IPS DF 6.9 (cell line): ENCODE data around the gene TBC1D19.
"Not testable (repeated sequence)": the region's sequence is repeated elsewhere in the genome, so short reads cannot be mapped to it uniquely, and the experiment has no call there.

Source experiments
- DNase-seq: peaks from one replicate; pipeline ENCODE4 v3.0.0-alpha.2; 2013; ENCODE audit warnings: low read depth, low spot score
- H3K27ac ChIP-seq: one replicate; pipeline ENCODE4 v1.5.1; 2013; ENCODE audit warnings: low read length, control low read depth
- H3K27me3 ChIP-seq: 2 replicates; pipeline ENCODE4 v1.6.1; 2013; ENCODE audit warnings: mild to moderate bottlenecking, low read length; ENCODE audit not compliant: control insufficient read depth, insufficient read depth
- H3K36me3 ChIP-seq: 2 replicates; pipeline ENCODE4 v1.6.1; 2013; ENCODE audit warnings: low read length; ENCODE audit not compliant: control insufficient read depth, insufficient read depth
- H3K4me1 ChIP-seq: 2 replicates; pipeline ENCODE4 v1.6.1; 2013; ENCODE audit warnings: low read length; ENCODE audit not compliant: control insufficient read depth, insufficient read depth
- H3K4me3 ChIP-seq: 2 replicates; pipeline ENCODE4 v1.5.1; 2013; ENCODE audit warnings: mild to moderate bottlenecking, low read length
- H3K9me3 ChIP-seq: 2 replicates; pipeline ENCODE4 v1.6.1; 2013; ENCODE audit warnings: low read length, inconsistent platforms; ENCODE audit not compliant: control insufficient read depth, insufficient read depth
- WGBS: extraction: QIAGEN DNeasy Blood & Tissue Kit; methylation state at CpG from one replicate; pipeline ENCODE4 v1.1.7; 2013; ENCODE audit warnings: mixed read lengths, missing lambda C conversion rate; ENCODE audit not compliant: insufficient read length, insufficient coverage; 5-methylcytosine and 5-hydroxymethylcytosine counted together

Gene TBC1D19

GRCh38 chr4:26583865-26584652, at the start of gene TBC1D19:
TSS of gene TBC1D19 (plus strand) at chr4:26584084. CDS start at chr4:26584194, 110 bp downstream.
- no CpG with 5 or more reads among the region's 39 CpGs for WGBS
- Histone ChIP-seq H3K4me1 (no peaks in the 10 kb centered on the region), H3K27ac (no peak within 1 kb of the TSS), H3K9me3 (no peaks in the 10 kb centered on the region), H3K36me3 (no peaks in the 10 kb centered on the region), H3K4me3 (peak within 1 kb of the TSS; percentile 70; the same call in 1 of the 2 replicates), H3K27me3 (no peaks in the 10 kb centered on the region)
- peak; percentile 55 for DNase-seq

- no peaks in the 10 kb centered on the region for H3K36me3 ChIP-seq
- H3K27ac ChIP-seq, result no peak overlapping the region
- WGBS, result no CpG with 5 or more reads among the region's 3 CpGs
- no peaks in the 10 kb centered on the region for H3K9me3 ChIP-seq
- H3K27me3 ChIP-seq, result no peaks in the 10 kb centered on the region
- H3K4me1 ChIP-seq, result no peaks in the 10 kb centered on the region
- H3K4me3 ChIP-seq, result no peak overlapping the region
- DNase-seq, result no peak
Measured at GRCh38 chr4:26542991-26543390, 40.9 kb upstream of the TBC1D19 start.

- Histone ChIP-seq H3K27ac (no peak overlapping the region), H3K4me1 (no peaks in the 10 kb centered on the region), H3K9me3 (no peaks in the 10 kb centered on the region), H3K4me3 (no peak overlapping the region), H3K36me3 (no peaks in the 10 kb centered on the region), H3K27me3 (no peaks in the 10 kb centered on the region)
- no peak for DNase-seq
- WGBS, result no CpG with 5 or more reads among the region's 2 CpGs
Measured at GRCh38 chr4:26544421-26544820, 39.5 kb upstream of the TBC1D19 start.

GRCh38 chr4:26548379-26548778, 35.5 kb upstream of the TBC1D19 start:
- H3K36me3 ChIP-seq, H3K27me3 ChIP-seq, H3K4me3 ChIP-seq, H3K9me3 ChIP-seq, H3K27ac ChIP-seq, DNase-seq, H3K4me1 ChIP-seq: not testable (repeated sequence)
- WGBS, result no CpG with 5 or more reads among the region's 1 CpG

- DNase-seq, result no peak
- Histone ChIP-seq H3K9me3 (no peaks in the 10 kb centered on the region), H3K4me1 (no peaks in the 10 kb centered on the region), H3K27me3 (no peaks in the 10 kb centered on the region), H3K27ac (no peak overlapping the region), H3K4me3 (no peak overlapping the region), H3K36me3 (no peaks in the 10 kb centered on the region)
Measured at GRCh38 chr4:26557164-26557563, 26.7 kb upstream of the TBC1D19 start.

- H3K27me3 ChIP-seq, result no peaks in the 10 kb centered on the region
- no peak overlapping the region for H3K4me3 ChIP-seq
- no peaks in the 10 kb centered on the region for H3K9me3 ChIP-seq
- H3K27ac ChIP-seq, result no peak overlapping the region
- H3K36me3 ChIP-seq, result no peaks in the 10 kb centered on the region
- no CpG with 5 or more reads among the region's 3 CpGs for WGBS
- no peak for DNase-seq
- H3K4me1 ChIP-seq, result no peaks in the 10 kb centered on the region
Measured at GRCh38 chr4:26558166-26558895, 25.6 kb upstream of the TBC1D19 start.

- H3K4me1 ChIP-seq, result no peaks in the 10 kb centered on the region
- H3K9me3 ChIP-seq, result no peaks in the 10 kb centered on the region
- H3K27me3 ChIP-seq, result no peaks in the 10 kb centered on the region
- H3K36me3 ChIP-seq, result no peaks in the 10 kb centered on the region
- no peak overlapping the region for H3K27ac ChIP-seq
- no peak overlapping the region for H3K4me3 ChIP-seq
- no peak for DNase-seq
Measured at GRCh38 chr4:26566133-26566532, 17.8 kb upstream of the TBC1D19 start.

- no peaks in the 10 kb centered on the region for H3K36me3 ChIP-seq
- no peak for DNase-seq
- H3K27me3 ChIP-seq, result no peaks in the 10 kb centered on the region
- H3K9me3 ChIP-seq, result no peaks in the 10 kb centered on the region
- WGBS, result no CpG with 5 or more reads among the region's 3 CpGs
- H3K27ac ChIP-seq, result no peak overlapping the region
- H3K4me3 ChIP-seq, result no peak overlapping the region
- H3K4me1 ChIP-seq, result no peaks in the 10 kb centered on the region
Measured at GRCh38 chr4:26568446-26568994, 15.4 kb upstream of the TBC1D19 start.

GRCh38 chr4:26570596-26570995, 13.3 kb upstream of the TBC1D19 start:
- Histone ChIP-seq H3K27ac (no peak overlapping the region), H3K27me3 (no peaks in the 10 kb centered on the region), H3K9me3 (no peaks in the 10 kb centered on the region), H3K4me3 (no peak overlapping the region), H3K4me1 (no peaks in the 10 kb centered on the region; the same call in 1 of the 2 replicates), H3K36me3 (no peaks in the 10 kb centered on the region)
- no CpG with 5 or more reads among the region's 3 CpGs for WGBS
- DNase-seq, result no peak

GRCh38 chr4:26573389-26573794, 10.5 kb upstream of the TBC1D19 start:
- no CpG with 5 or more reads among the region's 1 CpG for WGBS
- H3K27me3 ChIP-seq, result no peaks in the 10 kb centered on the region
- H3K4me3 ChIP-seq, result no peak overlapping the region
- DNase-seq, result no peak
- H3K9me3 ChIP-seq, result no peaks in the 10 kb centered on the region
- no peak overlapping the region for H3K27ac ChIP-seq
- no peaks in the 10 kb centered on the region for H3K36me3 ChIP-seq
- no peaks in the 10 kb centered on the region; the same call in 1 of the 2 replicates for H3K4me1 ChIP-seq
